ENCODE results near the gene DISC1.

DISC1 gene

GRCh38 chr1:231733063-231733462 lies 106.5 kb downstream of the DISC1 start:
- TF ChIP-seq TAF1 (IDR thresholded peaks at IDR 0.05; ENCODE audit: borderline replicate concordance, low read depth, low read length) (no peak), POLR2AphosphoS5 (IDR thresholded peaks at IDR 0.05; ENCODE audit: low read depth, low read length) (no peak), POLR2A (IDR thresholded peaks at IDR 0.05; ENCODE audit: low read depth, low read length) (no peak)
- FAIRE-seq = no peak
- DNase-seq (ENCODE audit: insufficient read length) = no peak

GRCh38 chr1:231733672-231734071 lies 107.1 kb downstream of the DISC1 start:
- TF ChIP-seq POLR2A (IDR thresholded peaks at IDR 0.05; ENCODE audit: low read depth, low read length) (no peak), TAF1 (IDR thresholded peaks at IDR 0.05; ENCODE audit: borderline replicate concordance, low read depth, low read length) (no peak), POLR2AphosphoS5 (IDR thresholded peaks at IDR 0.05; ENCODE audit: low read depth, low read length) (no peak)
- no peak for DNase-seq (ENCODE audit: insufficient read length)
- FAIRE-seq = no peak

- FAIRE-seq (no peak), DNase-seq (ENCODE audit: insufficient read length) (no peak)
- TF ChIP-seq TAF1 (IDR thresholded peaks at IDR 0.05; ENCODE audit: borderline replicate concordance, low read depth, low read length) (no peak), POLR2AphosphoS5 (IDR thresholded peaks at IDR 0.05; ENCODE audit: low read depth, low read length) (no peak), POLR2A (IDR thresholded peaks at IDR 0.05; ENCODE audit: low read depth, low read length) (no peak)
These were observed 107.8 kb downstream of the DISC1 start for GRCh38 chr1:231734417-231734816.

- FAIRE-seq (no peak), DNase-seq (ENCODE audit: insufficient read length) (no peak)
- TF ChIP-seq POLR2A (IDR thresholded peaks at IDR 0.05; ENCODE audit: low read depth, low read length) (no peak), TAF1 (IDR thresholded peaks at IDR 0.05; ENCODE audit: borderline replicate concordance, low read depth, low read length) (no peak), POLR2AphosphoS5 (IDR thresholded peaks at IDR 0.05; ENCODE audit: low read depth, low read length) (no peak)
These were observed 108.8 kb downstream of the DISC1 start for GRCh38 chr1:231735411-231735810.

GRCh38 chr1:231735941-231736340 lies 109.4 kb downstream of the DISC1 start:
- TF ChIP-seq TAF1 (IDR thresholded peaks at IDR 0.05; ENCODE audit: borderline replicate concordance, low read depth, low read length) = no peak
- TF ChIP-seq POLR2AphosphoS5 (IDR thresholded peaks at IDR 0.05; ENCODE audit: low read depth, low read length) = no peak
- TF ChIP-seq POLR2A (IDR thresholded peaks at IDR 0.05; ENCODE audit: low read depth, low read length) = no peak

GRCh38 chr1:231736464-231736863 lies 109.9 kb downstream of the DISC1 start:
- no peak for TF ChIP-seq POLR2AphosphoS5 (IDR thresholded peaks at IDR 0.05; ENCODE audit: low read depth, low read length)
- no peak for TF ChIP-seq TAF1 (IDR thresholded peaks at IDR 0.05; ENCODE audit: borderline replicate concordance, low read depth, low read length)
- DNase-seq (ENCODE audit: insufficient read length) (no peak), FAIRE-seq (no peak)

More at GRCh38 chr1:231735941-231736340, 109.4 kb downstream of the DISC1 start:
- FAIRE-seq (no peak), DNase-seq (ENCODE audit: insufficient read length) (no peak)

- DNase-seq (ENCODE audit: insufficient read length) = no peak
- no peak for TF ChIP-seq TAF1 (IDR thresholded peaks at IDR 0.05; ENCODE audit: borderline replicate concordance, low read depth, low read length)
- FAIRE-seq = no peak
These were observed 112.0 kb downstream of the DISC1 start for GRCh38 chr1:231738554-231738953.

- FAIRE-seq = no peak
- DNase-seq (ENCODE audit: insufficient read length) = no peak
- TF ChIP-seq POLR2AphosphoS5 (IDR thresholded peaks at IDR 0.05; ENCODE audit: low read depth, low read length) = no peak
- TF ChIP-seq TAF1 (IDR thresholded peaks at IDR 0.05; ENCODE audit: borderline replicate concordance, low read depth, low read length) = no peak
- TF ChIP-seq POLR2A (IDR thresholded peaks at IDR 0.05; ENCODE audit: low read depth, low read length) = no peak
These were observed 117.4 kb downstream of the DISC1 start for GRCh38 chr1:231743966-231744365.

GRCh38 chr1:231748760-231749415 lies 122.3 kb downstream of the DISC1 start:
- FAIRE-seq (no peak), DNase-seq (ENCODE audit: insufficient read length) (no peak)
- no peak for TF ChIP-seq TAF1 (IDR thresholded peaks at IDR 0.05; ENCODE audit: borderline replicate concordance, low read depth, low read length)
- no peak for TF ChIP-seq POLR2A (IDR thresholded peaks at IDR 0.05; ENCODE audit: low read depth, low read length)
- TF ChIP-seq POLR2AphosphoS5 (IDR thresholded peaks at IDR 0.05; ENCODE audit: low read depth, low read length) = no peak

GRCh38 chr1:231750296-231750695 lies 123.7 kb downstream of the DISC1 start:
- TF ChIP-seq POLR2AphosphoS5 (IDR thresholded peaks at IDR 0.05; ENCODE audit: low read depth, low read length) (no peak), POLR2A (IDR thresholded peaks at IDR 0.05; ENCODE audit: low read depth, low read length) (no peak), TAF1 (IDR thresholded peaks at IDR 0.05; ENCODE audit: borderline replicate concordance, low read depth, low read length) (no peak)
- FAIRE-seq (no peak), DNase-seq (ENCODE audit: insufficient read length) (no peak)

- no peak for DNase-seq (ENCODE audit: insufficient read length)
- no peak for FAIRE-seq
- TF ChIP-seq TAF1 (IDR thresholded peaks at IDR 0.05; ENCODE audit: borderline replicate concordance, low read depth, low read length) (no peak), POLR2A (IDR thresholded peaks at IDR 0.05; ENCODE audit: low read depth, low read length) (no peak), POLR2AphosphoS5 (IDR thresholded peaks at IDR 0.05; ENCODE audit: low read depth, low read length) (no peak)
These were observed 124.3 kb downstream of the DISC1 start for GRCh38 chr1:231750818-231751362.

GRCh38 chr1:231751415-231751814 lies 124.8 kb downstream of the DISC1 start:
- TF ChIP-seq POLR2AphosphoS5 (IDR thresholded peaks at IDR 0.05; ENCODE audit: low read depth, low read length) (no peak), POLR2A (IDR thresholded peaks at IDR 0.05; ENCODE audit: low read depth, low read length) (no peak), TAF1 (IDR thresholded peaks at IDR 0.05; ENCODE audit: borderline replicate concordance, low read depth, low read length) (no peak)
- FAIRE-seq = no peak
- DNase-seq (ENCODE audit: insufficient read length) = no peak

Measured in GM12892 (cell line).